Measurements from ENCODE around the gene LIPJ.

Gene LIPJ, protein sequence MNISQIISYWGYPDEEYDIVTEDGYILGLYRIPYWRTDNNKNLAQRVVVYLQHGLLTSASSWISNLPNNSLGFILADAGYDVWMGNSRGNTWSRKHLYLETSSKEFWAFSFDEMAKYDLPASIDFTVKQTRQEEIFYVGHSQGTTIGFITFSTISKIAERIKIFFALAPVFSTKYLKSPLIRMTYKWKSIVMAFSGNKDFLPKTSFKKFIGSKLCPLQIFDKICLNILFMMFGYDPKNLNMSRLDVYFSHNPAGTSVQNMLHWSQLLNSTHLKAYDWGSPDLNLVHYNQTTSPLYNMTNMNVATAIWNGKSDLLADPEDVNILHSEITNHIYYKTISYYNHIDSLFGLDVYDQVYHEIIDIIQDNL

DNA sequence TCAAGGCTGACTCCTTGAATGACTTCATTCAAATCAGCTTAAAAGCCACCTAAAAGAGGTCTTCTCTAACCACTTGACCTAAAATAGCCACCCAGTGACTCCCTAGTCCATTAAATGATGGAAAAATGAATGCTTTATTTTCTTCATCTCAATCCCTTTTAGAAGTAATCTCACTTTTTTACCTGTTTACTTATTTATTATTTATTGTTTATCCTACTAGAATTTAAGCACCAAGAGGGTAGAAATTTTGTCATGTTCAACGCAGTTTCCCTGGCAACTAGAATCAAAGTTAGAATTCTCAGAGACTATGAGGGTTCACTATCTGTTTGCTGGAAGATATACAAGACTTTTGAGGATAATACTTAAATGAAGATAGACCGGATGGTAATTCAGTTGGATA is at the start of gene LIPJ:
Gene LIPJ (plus strand): TSS at position 301 of the 400 bp plus-strand sequence. CDS start 3,926 bp downstream, outside the sequence.
- DNase-seq (ENCODE audit: low read depth) = no peak

- no peak for DNase-seq (ENCODE audit: low read depth)
Measured at GRCh38 chr10:88537322-88537721, 49.2 kb upstream of the LIPJ start.

DNA sequence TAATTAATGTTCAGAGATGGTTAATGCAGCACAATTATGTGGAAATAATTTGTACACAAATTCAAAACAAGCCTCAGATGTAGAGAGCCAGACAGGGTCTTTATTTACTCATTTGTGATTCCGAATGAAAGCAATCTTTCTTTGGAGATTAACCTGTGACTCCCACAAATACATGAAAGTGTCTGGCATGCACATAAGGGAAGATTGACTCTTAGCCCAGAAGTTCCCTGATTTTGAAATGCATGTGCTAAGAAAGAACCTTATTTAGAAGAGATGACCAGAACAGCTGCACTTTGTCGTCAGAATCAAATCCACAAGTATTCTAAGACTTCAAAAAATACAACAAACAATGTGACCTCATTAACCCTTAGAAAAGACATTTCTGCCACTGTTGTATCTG is 48.5 kb upstream of the LIPJ start:
- peak; percentile 93 for DNase-seq (ENCODE audit: low read depth)

DNA sequence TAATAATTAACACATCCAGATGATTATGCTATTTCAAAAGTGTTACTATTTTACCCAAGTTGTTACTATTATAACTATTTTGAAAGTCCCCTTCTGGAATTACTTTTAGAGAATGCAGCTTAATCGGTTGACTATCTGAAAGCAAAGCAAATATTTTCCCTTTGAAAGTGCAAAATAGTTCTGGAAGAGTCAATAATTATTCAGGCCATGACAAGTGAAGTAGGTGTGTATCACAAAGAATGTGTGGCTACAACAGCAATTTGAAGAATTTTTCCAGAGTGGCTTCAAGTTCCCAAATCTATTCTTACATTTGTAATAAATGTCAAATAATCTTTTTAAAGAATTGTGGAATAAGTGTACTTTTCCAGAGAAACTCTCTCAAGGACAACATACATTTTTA is 46.2 kb upstream of the LIPJ start:
- no peak for DNase-seq (ENCODE audit: low read depth)

DNA sequence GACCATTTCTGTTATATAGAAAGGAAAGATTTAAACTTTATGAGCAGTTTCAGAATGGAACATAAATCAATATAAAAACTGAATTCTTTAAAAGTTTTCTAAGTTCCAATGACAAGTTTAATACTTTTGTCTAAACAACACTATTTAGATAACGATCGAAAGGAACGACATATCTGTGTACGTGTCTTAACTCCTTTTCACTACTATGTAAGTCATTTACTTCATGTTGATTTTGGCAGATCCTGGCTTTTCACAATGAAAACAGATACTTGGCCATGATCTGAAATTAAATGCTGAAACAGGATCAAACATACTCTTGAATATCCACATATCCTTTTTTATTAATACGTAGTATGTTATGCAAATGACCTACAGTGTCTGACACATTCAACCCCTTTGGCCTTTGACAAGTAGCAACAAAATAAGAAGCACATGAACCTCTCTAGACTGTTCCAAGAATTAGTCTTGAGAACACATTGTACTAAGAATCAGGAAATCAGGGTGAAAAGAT is 45.4 kb upstream of the LIPJ start:
- peak; percentile 90 for DNase-seq (ENCODE audit: low read depth)

DNA sequence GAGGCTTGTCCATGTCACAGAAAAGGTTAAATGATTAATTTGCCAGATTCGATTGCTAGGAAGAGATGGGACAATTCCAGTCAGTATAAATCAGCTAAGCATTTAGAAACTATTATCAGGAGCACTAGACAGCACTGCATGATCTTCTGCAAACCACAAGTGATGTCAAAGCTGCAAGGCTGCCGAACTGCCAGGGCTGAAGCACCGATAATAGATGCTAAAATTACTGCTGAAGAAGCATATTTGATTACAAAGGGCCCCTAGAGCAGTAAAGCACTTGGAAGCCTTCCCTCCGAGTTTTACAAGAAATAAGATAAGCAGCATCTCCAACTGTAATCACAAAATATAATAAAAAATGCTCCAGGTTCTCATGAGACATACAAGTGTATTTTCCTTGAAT is 44.0 kb upstream of the LIPJ start:
- no peak for DNase-seq (ENCODE audit: low read depth)

DNA sequence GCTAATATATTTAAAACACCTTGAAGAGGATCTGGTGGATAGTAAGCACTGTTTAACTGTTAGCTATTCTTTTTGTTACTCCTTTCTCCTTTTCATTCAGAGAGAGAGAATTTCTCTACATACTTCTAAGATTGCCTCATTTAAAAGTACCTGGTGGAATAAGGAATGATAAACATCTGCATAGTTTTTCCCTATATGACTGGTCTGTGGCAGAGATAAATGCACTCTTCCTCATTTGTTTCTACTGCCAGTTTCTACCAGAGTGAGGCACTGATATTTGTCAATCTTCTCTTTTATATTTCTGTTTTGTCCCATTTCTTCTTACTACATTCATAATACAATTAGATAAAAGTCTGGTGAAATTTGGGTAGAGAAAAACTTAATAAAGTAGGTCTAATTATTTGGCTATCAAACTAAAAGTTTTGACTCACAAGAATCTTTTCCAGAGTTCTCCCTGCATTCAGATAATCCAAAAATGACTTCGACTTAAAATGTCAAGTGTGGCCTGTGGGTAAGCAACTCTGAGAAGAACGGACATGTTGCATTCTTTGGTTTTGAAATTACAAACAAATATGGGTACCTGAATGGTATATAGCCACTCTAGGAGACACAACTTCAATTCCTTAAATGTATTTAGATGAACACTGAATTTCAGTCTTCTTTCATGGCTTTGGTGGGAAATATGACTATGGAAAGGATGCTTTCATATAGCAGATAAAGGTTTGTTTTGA is 42.3 kb upstream of the LIPJ start:
- DNase-seq (ENCODE audit: low read depth) = no peak

DNA sequence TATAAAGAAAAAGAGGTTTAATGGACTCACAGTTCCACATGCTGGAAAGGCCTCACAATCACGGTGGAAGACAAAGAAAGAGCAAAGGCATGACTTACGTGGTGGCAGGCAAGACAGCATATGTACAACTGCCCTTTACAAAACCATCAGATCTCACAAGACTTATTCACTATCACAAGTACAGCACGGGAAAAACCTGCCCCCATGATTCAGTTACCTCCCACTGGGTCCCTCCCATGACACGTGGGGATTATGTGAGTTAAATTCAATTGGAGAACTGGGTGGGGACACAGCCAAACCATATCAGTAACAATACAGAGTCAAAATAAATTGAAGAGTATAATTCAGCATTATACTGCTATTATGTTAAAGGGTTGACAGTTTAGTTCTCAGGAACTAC is 41.2 kb upstream of the LIPJ start:
- no peak for DNase-seq (ENCODE audit: low read depth)

GRCh38 chr10:88546497-88546896 is 40.1 kb upstream of the LIPJ start:
- peak; percentile 55 for DNase-seq (ENCODE audit: low read depth)

DNA sequence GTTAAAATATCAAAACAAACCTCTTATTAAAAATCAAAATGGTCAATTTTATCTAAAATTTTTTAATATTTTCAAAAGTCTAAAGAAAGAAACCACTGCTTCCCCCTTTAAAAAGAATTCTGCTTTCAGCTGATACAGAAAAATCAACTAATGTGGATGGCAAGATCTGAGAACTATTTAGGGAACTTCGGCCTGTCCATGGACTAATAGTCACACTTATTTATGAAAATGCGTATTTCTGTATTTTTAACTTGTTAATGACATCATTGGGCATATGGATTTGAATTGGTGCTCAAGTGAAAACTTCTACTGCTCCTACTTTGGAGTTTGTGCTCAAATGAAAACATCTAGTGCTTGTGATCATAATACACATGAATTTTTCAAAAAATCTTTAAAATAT is 35.3 kb upstream of the LIPJ start:
- DNase-seq (ENCODE audit: low read depth) = no peak

- peak; percentile 83 for DNase-seq (ENCODE audit: low read depth)
Measured at GRCh38 chr10:88553116-88553752, 33.3 kb upstream of the LIPJ start.

GRCh38 chr10:88555190-88555908 is 31.2 kb upstream of the LIPJ start:
- DNase-seq (ENCODE audit: low read depth) = no peak

DNA sequence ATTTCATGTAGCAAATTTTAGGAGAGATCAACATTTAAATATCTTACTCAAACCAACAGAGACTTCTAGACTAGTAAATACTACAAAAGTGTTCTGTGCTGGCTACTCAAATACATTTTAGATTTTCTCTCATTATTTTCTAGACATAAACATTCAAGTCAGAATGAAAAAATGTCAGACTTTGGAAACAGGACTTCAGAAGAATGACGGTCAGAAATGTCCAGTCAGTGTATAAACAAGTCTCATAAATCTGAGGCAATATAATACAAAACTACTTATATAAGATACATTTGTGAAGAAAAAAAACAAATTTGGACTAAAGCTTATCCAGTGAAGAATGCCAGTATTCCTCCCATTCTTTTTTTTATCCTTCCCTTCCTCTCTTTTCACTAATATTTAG is 29.3 kb upstream of the LIPJ start:
- no peak for DNase-seq (ENCODE audit: low read depth)

GRCh38 chr10:88557658-88558057 is 28.9 kb upstream of the LIPJ start:
- peak; percentile 63 for DNase-seq (ENCODE audit: low read depth)

- DNase-seq (ENCODE audit: low read depth) = no peak
Measured at GRCh38 chr10:88562152-88562551, 24.4 kb upstream of the LIPJ start.

- peak; percentile 34 for DNase-seq (ENCODE audit: low read depth)
Measured at GRCh38 chr10:88565072-88565471, 21.5 kb upstream of the LIPJ start.

- DNase-seq (ENCODE audit: low read depth) = no peak
Measured at GRCh38 chr10:88582411-88582805, 4.2 kb upstream of the LIPJ start.

GRCh38 chr10:88582806-88583583 is 3.6 kb upstream of the LIPJ start, which contains the start of gene RNLS:
TSS of gene RNLS (minus strand) at chr10:88583318.
- peak; percentile 54 for DNase-seq (ENCODE audit: low read depth)

DNA sequence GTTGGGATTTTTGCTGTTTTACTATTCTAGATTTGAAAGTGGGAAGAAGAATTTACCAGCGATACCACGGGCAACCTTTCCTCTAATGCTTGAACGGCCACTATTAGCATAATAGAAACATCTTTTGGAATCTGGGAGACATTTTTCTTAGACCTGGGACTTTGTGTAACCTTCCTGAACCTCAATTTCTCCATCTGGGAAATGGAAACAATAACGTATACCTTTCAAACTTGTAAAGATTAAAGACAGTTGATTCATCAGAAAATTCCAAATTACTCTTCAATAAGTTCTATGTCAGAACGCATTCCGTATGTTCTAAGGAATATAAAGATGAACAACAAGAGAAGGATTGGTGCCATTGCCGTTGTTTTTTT is 3.0 kb upstream of the LIPJ start:
- no peak for DNase-seq (ENCODE audit: low read depth)

DNA sequence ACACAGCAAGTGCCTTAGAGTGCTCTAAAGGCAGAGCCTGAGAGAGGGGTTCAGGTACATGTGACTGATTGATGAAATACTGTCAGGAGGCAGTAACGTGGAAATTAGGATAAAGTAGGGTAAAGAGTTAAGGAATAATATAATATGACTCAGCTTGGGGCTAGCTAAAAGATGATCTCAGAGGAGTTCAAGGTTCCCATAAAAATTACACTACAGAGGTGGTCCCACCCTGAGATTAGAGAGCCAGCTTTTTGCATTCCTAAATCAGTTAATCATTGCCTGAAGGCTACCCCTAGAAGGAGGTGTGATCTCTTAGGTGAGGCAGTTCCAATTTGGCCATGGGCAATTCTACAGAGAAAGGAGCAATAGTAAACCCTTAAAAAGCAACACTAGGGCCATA is 5.8 kb downstream of the LIPJ start:
- no peak for DNase-seq (ENCODE audit: low read depth)

- no peak for DNase-seq (ENCODE audit: low read depth)
Measured at GRCh38 chr10:88592906-88593305, 6.3 kb downstream of the LIPJ start.

Data from fibroblast of gingiva (primary cell).